Measurements from ENCODE around the gene GLP2R. TPM values are rescaled to one million over a fixed set of nuclear protein-coding genes. Genes with fewer than 3 reads are reported as not detected.

GLP2R gene
- total RNA-seq, 4 donors from 2014 or later, result 1.1 TPM; not detected in 3

DNA sequence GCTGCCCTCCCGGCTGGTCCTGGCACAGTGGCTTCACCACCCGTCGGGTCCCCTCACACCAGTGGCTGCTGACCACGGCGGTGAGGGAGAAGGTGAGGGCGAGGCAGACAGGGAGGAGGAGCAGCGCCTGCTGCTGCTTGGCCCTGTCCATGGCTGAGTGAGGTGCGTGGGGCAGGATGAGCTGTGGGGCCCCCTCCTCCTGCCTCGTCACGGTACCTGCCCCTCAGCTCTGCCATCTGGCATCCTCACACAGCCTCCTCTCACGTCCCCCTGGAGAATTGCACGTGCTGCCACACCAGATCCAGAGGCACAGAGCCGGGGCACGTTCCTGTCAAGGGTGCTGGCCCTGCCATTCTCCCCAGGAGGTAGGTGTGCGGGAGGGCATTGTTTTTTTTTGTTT lies 3.8 kb upstream of the GLP2R start, which contains the start of gene GSG1L2:
TSS of gene GSG1L2 (minus strand) at position 159 of the 400 bp plus-strand sequence. CDS start at position 151, 8 bp downstream.
- H3K9me3 ChIP-seq, result no peaks in the 10 kb centered on the region
- H3K4me3 ChIP-seq, result no peak within 1 kb of the TSS
- H3K27me3 ChIP-seq, result no peaks in the 10 kb centered on the region
- DNase-seq, result no peak
- in situ Hi-C loops (cut with MboI; ENCODE audit: low sequenced_read_pairs in 4 of 4), result loop anchor here in 1 of 4 donors (25.0 kb wide), 1 partner anchor 90 kb away; the partner anchor contains the start of gene RCVRN
- no peaks in the 10 kb centered on the region for H3K4me1 ChIP-seq
- H3K27ac ChIP-seq, result no peak within 1 kb of the TSS
- intact Hi-C loops (cut with DNase I; ENCODE audit: low total_unique reads), result no loop called here
- TF ChIP-seq POLR2A (IDR thresholded peaks at IDR 0.05) (no peak), CTCF (IDR thresholded peaks at IDR 0.05 in 4 of 5, conservative IDR thresholded peaks at IDR 0.05 in 1 of 5) (no peak)
- no peak for ATAC-seq
- H3K36me3 ChIP-seq, result no peaks in the 10 kb centered on the region

DNA sequence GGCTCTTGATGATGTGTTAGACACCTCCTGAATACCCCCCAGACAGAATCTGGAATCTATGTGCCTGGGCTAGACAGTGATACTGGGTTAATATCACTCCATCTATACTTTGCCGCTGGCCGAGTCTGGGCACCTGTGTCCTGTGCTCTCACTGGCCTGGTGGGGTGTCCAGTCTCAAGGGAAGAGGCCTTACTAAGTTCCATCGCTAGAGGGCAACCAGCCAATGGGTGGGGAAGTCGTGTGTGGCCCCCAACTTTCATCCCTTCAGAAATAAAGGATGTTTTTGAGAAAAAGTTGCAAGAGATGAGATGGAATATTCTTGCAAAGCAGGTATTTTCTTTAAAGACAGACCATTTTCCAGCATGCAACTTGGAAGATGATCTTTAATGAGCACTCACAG lies 1.6 kb upstream of the GLP2R start:
- H3K27me3 ChIP-seq, result no peaks in the 10 kb centered on the region
- in situ Hi-C loops (cut with MboI; ENCODE audit: low sequenced_read_pairs in 4 of 4), result loop anchor here in 1 of 4 donors (25.0 kb wide), 1 partner anchor 88 kb away; the partner anchor contains the start of gene RCVRN
- no peak for DNase-seq
- intact Hi-C loops (cut with DNase I; ENCODE audit: low total_unique reads), result no loop called here
- no peak for TF ChIP-seq POLR2A (IDR thresholded peaks at IDR 0.05)
- TF ChIP-seq CTCF (IDR thresholded peaks at IDR 0.05 in 4 of 5, conservative IDR thresholded peaks at IDR 0.05 in 1 of 5), result no peak
- no peak for ATAC-seq
- no peak overlapping the region for H3K4me3 ChIP-seq
- H3K9me3 ChIP-seq, result no peaks in the 10 kb centered on the region
- no peaks in the 10 kb centered on the region for H3K36me3 ChIP-seq
- no peaks in the 10 kb centered on the region for H3K4me1 ChIP-seq
- no peak overlapping the region for H3K27ac ChIP-seq

DNA sequence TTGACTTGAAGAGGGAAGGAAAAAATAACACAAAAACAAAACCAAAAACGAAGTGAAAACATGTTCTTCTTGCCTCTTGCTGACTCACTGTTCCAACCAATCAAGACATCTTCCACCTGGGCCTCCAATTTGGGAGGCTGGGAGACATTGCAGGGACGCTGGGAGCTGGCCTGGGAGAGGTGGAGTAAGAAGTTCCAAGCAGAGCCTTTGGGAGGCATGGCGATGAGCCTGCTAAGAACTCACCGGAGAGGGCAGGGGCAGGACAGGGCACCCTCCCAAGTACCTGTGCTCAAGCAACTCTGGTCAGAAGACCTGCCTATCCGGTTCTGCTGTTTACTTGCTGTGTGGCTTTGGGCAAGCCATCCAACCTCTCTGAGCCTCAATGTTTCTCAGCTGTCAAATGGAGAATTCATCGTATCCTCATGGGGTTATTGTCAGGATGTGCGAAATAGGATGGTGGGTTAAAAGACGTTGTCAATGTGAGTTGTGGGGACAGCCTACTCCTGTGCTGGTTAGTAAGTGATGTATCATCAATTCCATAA lies 856 bp upstream of the GLP2R start:
- H3K4me1 ChIP-seq, result no peaks in the 10 kb centered on the region
- in situ Hi-C loops (cut with MboI; ENCODE audit: low sequenced_read_pairs in 4 of 4), result loop anchor here in 1 of 4 donors (25.0 kb wide), 1 partner anchor 87 kb away; the partner anchor contains the start of gene RCVRN
- TF ChIP-seq POLR2A (IDR thresholded peaks at IDR 0.05) (no peak), CTCF (IDR thresholded peaks at IDR 0.05 in 4 of 5, conservative IDR thresholded peaks at IDR 0.05 in 1 of 5) (no peak)
- H3K27me3 ChIP-seq, result no peaks in the 10 kb centered on the region
- no peaks in the 10 kb centered on the region for H3K36me3 ChIP-seq
- no peak overlapping the region for H3K27ac ChIP-seq
- H3K9me3 ChIP-seq, result no peaks in the 10 kb centered on the region
- ATAC-seq (no peak), DNase-seq (no peak)
- no peak overlapping the region for H3K4me3 ChIP-seq
- intact Hi-C loops (cut with DNase I; ENCODE audit: low total_unique reads), result no loop called here

DNA sequence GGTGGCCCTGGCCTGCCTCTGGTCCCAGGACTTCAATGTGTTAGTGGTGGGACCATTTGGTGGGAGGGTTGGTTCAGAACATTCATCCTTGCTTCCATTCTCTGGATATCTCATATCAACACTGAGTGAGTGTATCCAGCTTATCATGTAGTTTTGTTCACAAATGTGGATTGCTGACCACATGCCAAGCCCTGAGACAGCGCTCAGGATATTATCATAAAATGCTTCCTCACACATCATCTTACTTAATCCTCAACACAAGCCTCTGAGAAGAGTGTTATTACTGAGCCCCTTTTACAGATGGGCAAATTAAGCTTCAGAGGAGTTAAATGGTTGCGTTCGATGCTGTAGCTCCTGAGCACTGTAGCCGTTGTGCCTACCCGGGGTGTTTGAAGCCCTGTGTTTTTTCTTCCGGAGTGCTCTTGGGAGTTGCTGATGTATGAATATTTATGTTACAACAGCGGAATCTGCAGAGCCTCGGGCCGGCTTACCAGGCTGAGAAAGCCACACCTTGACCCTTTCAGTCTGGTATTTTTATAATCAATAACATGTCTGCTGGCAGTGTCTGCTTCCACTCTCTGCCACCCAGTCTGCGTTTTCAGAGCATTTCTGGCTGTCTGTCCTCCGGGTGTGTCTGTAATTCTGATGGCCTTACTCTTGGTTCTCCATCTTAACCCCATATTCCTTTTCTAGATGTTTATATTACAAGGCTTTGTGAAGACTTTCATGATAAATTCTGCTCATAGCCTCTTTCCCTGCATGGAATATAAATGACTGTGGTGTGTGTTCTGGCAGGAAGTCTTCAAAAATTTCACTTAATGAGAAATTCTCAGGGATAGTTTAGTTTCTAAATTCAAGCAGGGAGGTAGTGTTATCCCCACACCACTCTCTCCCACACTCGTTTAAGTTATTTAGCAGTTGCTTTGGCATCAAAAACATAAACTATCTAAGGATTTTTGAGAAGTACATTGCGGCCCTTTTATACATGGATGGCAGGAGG lies 2.9 kb downstream of the GLP2R start:
- no peaks in the 10 kb centered on the region for H3K36me3 ChIP-seq
- H3K27ac ChIP-seq, result no peak overlapping the region
- no peaks in the 10 kb centered on the region for H3K9me3 ChIP-seq
- intact Hi-C loops (cut with DNase I; ENCODE audit: low total_unique reads), result no loop called here
- H3K4me1 ChIP-seq, result no peaks in the 10 kb centered on the region
- ATAC-seq, result no peak
- no peak overlapping the region for H3K4me3 ChIP-seq
- no peaks in the 10 kb centered on the region for H3K27me3 ChIP-seq
- DNase-seq, result no peak
- in situ Hi-C loops (cut with MboI; ENCODE audit: low sequenced_read_pairs in 4 of 4), result no loop called here
- TF ChIP-seq POLR2A (IDR thresholded peaks at IDR 0.05) (no peak), CTCF (IDR thresholded peaks at IDR 0.05 in 4 of 5, conservative IDR thresholded peaks at IDR 0.05 in 1 of 5) (no peak)

Measured in gastrocnemius medialis (tissue), 4 donors.